ENCODE measurements around the gene RAP1GAP2. TPM values are rescaled to one million over a fixed set of nuclear protein-coding genes. Genes with fewer than 3 reads are reported as not detected.
"Not testable (repeated sequence)": the region's sequence is repeated elsewhere in the genome, so short reads cannot be mapped to it uniquely, and the experiment has no call there.

RAP1GAP2 gene
- total RNA-seq, 1 donor from 2014 or later, result 22.6 TPM

GRCh38 chr17:2885733-2886132 is 89.5 kb downstream of the RAP1GAP2 start:
- Histone ChIP-seq H3K27ac (no peak overlapping the region), H3K4me1 (no peaks in the 10 kb centered on the region), H3K36me3 (no peaks in the 10 kb centered on the region), H3K4me3 (no peak overlapping the region), H3K27me3 (no peaks in the 10 kb centered on the region), H3K9me3 (no peaks in the 10 kb centered on the region)
- DNase-seq (ENCODE audit: extremely low spot score in 2 of 2), result no peak
- no peak for TF ChIP-seq POLR2AphosphoS5 (IDR thresholded peaks at IDR 0.05; ENCODE audit: insufficient read depth in 1 of 2, low read depth in 1 of 2)
- TF ChIP-seq POLR2A (IDR thresholded peaks at IDR 0.05), result no peak
- TF ChIP-seq, protein P1, sequence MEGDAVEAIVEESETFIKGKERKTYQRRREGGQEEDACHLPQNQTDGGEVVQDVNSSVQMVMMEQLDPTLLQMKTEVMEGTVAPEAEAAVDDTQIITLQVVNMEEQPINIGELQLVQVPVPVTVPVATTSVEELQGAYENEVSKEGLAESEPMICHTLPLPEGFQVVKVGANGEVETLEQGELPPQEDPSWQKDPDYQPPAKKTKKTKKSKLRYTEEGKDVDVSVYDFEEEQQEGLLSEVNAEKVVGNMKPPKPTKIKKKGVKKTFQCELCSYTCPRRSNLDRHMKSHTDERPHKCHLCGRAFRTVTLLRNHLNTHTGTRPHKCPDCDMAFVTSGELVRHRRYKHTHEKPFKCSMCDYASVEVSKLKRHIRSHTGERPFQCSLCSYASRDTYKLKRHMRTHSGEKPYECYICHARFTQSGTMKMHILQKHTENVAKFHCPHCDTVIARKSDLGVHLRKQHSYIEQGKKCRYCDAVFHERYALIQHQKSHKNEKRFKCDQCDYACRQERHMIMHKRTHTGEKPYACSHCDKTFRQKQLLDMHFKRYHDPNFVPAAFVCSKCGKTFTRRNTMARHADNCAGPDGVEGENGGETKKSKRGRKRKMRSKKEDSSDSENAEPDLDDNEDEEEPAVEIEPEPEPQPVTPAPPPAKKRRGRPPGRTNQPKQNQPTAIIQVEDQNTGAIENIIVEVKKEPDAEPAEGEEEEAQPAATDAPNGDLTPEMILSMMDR (IDR thresholded peaks at IDR 0.05), result no peak
- intact Hi-C loops (cut with DNase I), result no loop called here

DNA sequence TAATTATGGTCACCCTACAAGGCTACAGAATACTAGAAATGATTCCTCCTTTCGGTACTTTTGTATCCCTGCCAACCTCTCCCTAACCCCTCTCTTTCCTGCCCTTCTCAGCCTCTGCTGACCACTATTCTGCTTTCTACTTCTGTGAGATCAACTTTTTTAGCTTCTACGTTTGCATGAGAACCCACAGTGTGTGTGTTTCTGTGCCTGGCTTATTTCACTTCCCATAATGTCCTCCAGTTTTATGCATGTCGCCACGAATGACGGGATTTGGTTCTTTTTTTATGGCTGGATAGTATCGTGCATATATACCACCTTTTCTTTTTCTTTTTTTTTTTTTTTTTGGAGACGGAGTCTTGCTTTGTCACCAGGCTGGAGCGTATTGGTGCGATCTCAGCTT is 92.1 kb downstream of the RAP1GAP2 start:
- intact Hi-C loops (cut with DNase I), result no loop called here
- Histone ChIP-seq H3K9me3 (no peaks in the 10 kb centered on the region), H3K27me3 (no peaks in the 10 kb centered on the region), H3K36me3 (no peaks in the 10 kb centered on the region), H3K27ac (no peak overlapping the region), H3K4me1 (no peaks in the 10 kb centered on the region), H3K4me3 (no peak overlapping the region)
- TF ChIP-seq POLR2A (IDR thresholded peaks at IDR 0.05) (no peak), POLR2AphosphoS5 (IDR thresholded peaks at IDR 0.05; ENCODE audit: insufficient read depth in 1 of 2, low read depth in 1 of 2) (no peak)
- TF ChIP-seq, protein P1 (IDR thresholded peaks at IDR 0.05), result no peak
- no peak for DNase-seq (ENCODE audit: extremely low spot score in 2 of 2)

DNA sequence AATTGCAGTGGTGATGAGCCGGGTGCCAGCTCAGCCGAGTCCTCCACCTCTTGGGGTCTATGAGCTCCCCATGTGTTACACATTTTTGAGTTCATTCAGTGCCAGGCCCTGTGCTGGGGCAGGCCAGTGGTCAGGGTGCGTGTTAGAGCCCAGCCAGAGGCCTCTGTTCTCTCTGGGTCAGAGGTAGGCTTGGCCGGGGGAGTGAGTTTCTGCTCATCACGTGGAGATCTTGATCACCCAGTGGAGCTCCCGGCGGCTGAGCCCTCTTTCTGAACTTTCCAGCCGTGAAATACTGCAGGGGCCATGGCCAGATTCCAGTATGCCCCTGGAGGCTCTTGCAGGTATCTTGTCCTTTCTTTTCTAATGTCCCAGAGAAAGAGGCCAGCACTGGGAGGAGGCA is 93.0 kb downstream of the RAP1GAP2 start:
- no peak overlapping the region for H3K4me3 ChIP-seq

DNA sequence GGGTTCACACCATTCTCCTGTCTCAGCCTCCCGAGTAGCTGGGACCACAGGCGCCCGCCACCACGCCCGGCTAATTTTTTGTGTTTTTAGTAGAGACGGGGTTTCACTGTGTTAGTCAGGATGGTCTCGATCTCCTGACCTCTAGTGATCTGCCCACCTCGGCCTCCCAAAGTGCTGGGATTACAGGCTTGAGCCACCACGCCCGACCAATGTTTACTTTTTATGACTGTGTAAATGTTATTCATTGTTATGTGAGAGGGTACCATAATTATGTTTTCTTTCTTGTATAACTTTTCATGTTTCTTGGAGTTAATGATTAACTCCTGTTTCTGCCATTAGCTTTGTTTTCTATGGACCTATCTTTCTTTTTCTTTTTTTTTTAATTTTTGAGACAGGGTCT is 94.5 kb downstream of the RAP1GAP2 start:
- intact Hi-C loops (cut with DNase I); H3K4me3 ChIP-seq; H3K27ac ChIP-seq; H3K9me3 ChIP-seq; H3K27me3 ChIP-seq; H3K4me1 ChIP-seq; DNase-seq (ENCODE audit: extremely low spot score in 2 of 2); H3K36me3 ChIP-seq: not testable (repeated sequence)

More for the DNA sequence above, 93.0 kb downstream of the RAP1GAP2 start:
- Histone ChIP-seq H3K27me3 (no peaks in the 10 kb centered on the region), H3K9me3 (no peaks in the 10 kb centered on the region), H3K27ac (no peak overlapping the region), H3K4me1 (no peaks in the 10 kb centered on the region), H3K36me3 (no peaks in the 10 kb centered on the region)
- no peak for DNase-seq (ENCODE audit: extremely low spot score in 2 of 2)
- intact Hi-C loops (cut with DNase I), result no loop called here
- TF ChIP-seq POLR2A (IDR thresholded peaks at IDR 0.05), result no peak
- TF ChIP-seq, protein P1 (IDR thresholded peaks at IDR 0.05), result no peak
- TF ChIP-seq POLR2AphosphoS5 (IDR thresholded peaks at IDR 0.05; ENCODE audit: insufficient read depth in 1 of 2, low read depth in 1 of 2), result no peak

GRCh38 chr17:2892305-2892971 is 96.2 kb downstream of the RAP1GAP2 start:
- no peaks in the 10 kb centered on the region for H3K36me3 ChIP-seq
- DNase-seq (ENCODE audit: extremely low spot score in 2 of 2), result no peak
- H3K4me1 ChIP-seq, result no peaks in the 10 kb centered on the region
- no peaks in the 10 kb centered on the region for H3K27me3 ChIP-seq
- H3K27ac ChIP-seq, result no peak overlapping the region
- no peak overlapping the region for H3K4me3 ChIP-seq
- intact Hi-C loops (cut with DNase I), result no loop called here
- peak in 1 of 2 donors; percentile 70 for TF ChIP-seq POLR2AphosphoS5 (IDR thresholded peaks at IDR 0.05; ENCODE audit: insufficient read depth in 1 of 2, low read depth in 1 of 2)
- TF ChIP-seq, protein P1 (IDR thresholded peaks at IDR 0.05), result no peak
- no peaks in the 10 kb centered on the region for H3K9me3 ChIP-seq
